VCaP (cell line): ENCODE measurements around the gene PLCB2.
A peak's percentile ranks its signal among the peaks of the same experiment; 100 is the strongest.

ENCODE experiments used
- H3K27ac ChIP-seq: fragments of 450-650 bp; 2 replicates; pipeline ENCODE4 v1.5.1; 2017
- TF ChIP-seq, protein P1 (sequence below): fragments of 450-650 bp; conservative IDR thresholded peaks from 2 replicates; pipeline ENCODE4 v1.5.1; 2017; ENCODE audit warnings: mild to moderate bottlenecking, moderate library complexity

PLCB2 gene

GRCh38 chr15:40322531-40323238 lies 14.9 kb upstream of the PLCB2 start:
- TF ChIP-seq, protein P1, sequence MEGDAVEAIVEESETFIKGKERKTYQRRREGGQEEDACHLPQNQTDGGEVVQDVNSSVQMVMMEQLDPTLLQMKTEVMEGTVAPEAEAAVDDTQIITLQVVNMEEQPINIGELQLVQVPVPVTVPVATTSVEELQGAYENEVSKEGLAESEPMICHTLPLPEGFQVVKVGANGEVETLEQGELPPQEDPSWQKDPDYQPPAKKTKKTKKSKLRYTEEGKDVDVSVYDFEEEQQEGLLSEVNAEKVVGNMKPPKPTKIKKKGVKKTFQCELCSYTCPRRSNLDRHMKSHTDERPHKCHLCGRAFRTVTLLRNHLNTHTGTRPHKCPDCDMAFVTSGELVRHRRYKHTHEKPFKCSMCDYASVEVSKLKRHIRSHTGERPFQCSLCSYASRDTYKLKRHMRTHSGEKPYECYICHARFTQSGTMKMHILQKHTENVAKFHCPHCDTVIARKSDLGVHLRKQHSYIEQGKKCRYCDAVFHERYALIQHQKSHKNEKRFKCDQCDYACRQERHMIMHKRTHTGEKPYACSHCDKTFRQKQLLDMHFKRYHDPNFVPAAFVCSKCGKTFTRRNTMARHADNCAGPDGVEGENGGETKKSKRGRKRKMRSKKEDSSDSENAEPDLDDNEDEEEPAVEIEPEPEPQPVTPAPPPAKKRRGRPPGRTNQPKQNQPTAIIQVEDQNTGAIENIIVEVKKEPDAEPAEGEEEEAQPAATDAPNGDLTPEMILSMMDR, result no peak
- H3K27ac ChIP-seq, result peak overlapping the region; percentile 80

DNA sequence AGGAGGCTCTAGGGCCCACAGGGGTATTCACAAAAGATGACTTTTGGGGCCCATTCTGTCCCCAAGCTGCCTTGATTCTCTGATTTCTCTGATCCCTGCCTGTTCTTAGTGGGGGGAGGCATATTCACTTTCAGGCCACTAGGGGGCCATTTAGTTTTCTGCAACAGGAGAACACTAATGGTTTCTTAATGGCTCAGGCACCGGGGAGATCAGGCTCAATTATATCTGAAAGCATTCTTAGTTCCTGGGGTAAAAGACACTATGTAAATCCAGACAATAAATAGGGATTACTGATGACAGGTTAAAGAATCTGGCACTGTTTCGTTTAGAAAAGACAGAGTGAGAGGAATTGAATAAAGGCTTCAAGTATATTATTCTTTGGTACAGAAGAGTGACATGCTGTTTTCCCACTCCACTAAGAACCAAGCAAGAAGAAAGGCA lies 13.2 kb upstream of the PLCB2 start:
- TF ChIP-seq, protein P1, result peak; percentile 91
- no peak overlapping the region for H3K27ac ChIP-seq

DNA sequence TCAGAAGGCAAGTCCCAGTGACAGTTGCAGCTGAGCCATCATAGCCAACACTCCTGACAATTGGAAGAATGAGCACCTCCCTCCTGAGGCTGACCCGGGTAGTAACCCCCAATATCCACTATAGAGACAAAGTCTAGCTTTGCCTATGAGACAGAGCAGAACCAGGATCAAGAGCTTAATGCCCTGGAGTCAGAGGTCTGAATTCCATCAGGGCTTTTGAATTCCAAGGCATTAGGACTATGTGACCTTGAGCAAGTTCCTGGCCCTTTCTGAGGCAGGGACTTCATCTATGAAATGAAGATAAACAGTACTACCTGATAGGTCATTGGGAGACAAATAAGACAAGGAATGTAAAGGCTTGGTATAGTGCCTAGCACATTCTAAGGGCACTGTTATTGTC lies 12.7 kb upstream of the PLCB2 start:
- TF ChIP-seq, protein P1, result no peak
- H3K27ac ChIP-seq, result no peak overlapping the region

- TF ChIP-seq, protein P1, result no peak
- H3K27ac ChIP-seq, result no peak overlapping the region
Measured at GRCh38 chr15:40317580-40317979, 9.8 kb upstream of the PLCB2 start.

DNA sequence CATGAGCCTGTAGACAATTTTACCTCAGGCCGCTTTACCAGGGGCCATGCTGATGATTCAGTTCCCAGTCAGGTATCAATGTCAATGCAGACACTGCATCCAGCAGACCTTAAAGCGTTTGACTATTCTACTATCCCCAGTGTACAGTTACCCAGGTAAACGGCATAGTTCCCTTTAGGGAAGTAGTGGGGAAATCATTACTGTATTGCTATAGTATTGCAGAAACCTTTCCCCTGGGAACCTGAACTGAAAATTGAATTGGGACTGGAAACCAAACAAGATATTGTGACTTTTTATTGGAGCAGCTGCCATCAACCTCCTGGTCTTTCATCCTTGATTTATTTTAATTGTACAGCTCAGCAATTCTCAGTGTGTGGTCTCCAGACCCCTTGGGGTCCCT lies 9.2 kb upstream of the PLCB2 start:
- TF ChIP-seq, protein P1, result no peak
- no peak overlapping the region for H3K27ac ChIP-seq

- TF ChIP-seq, protein P1, result no peak
- H3K27ac ChIP-seq, result no peak overlapping the region
Measured at GRCh38 chr15:40314723-40315276, 7.1 kb upstream of the PLCB2 start.

- H3K27ac ChIP-seq, result peak overlapping the region; percentile 38
- TF ChIP-seq, protein P1, result no peak
Measured at GRCh38 chr15:40313531-40314398, 6.0 kb upstream of the PLCB2 start.
